Nephron (organoid): Measurements from ENCODE around the gene ARHGEF7.

Experiments used
- H3K27ac Mint-ChIP-seq, 3 experiments: 2 replicates each; pipeline ENCODE4 v1.8.0; 2020; ENCODE audit warnings: mixed read lengths in 3 of 3, mild to moderate bottlenecking in 2 of 3, moderate library complexity in 1 of 3
- H3K27me3 Mint-ChIP-seq: 2 replicates; pipeline ENCODE4 v1.8.0; 2021; ENCODE audit warnings: low read depth, mild to moderate bottlenecking, moderate library complexity, mixed read lengths
- H3K36me3 Mint-ChIP-seq: 2 replicates; pipeline ENCODE4 v1.8.0; 2020; ENCODE audit warnings: low read depth, mixed read lengths
- H3K4me1 Mint-ChIP-seq: 2 replicates; pipeline ENCODE4 v1.8.0; 2020; ENCODE audit warnings: mixed read lengths
- H3K4me3 Mint-ChIP-seq, 3 experiments: 2 replicates each; pipeline ENCODE4 v1.8.0; 2020; ENCODE audit warnings: mild to moderate bottlenecking in 3 of 3, mixed read lengths in 3 of 3, moderate library complexity in 2 of 3
- H3K9me3 Mint-ChIP-seq: 2 replicates; pipeline ENCODE4 v1.8.0; 2020; ENCODE audit warnings: mixed read lengths
- TF ChIP-seq, protein P1 (sequence below), 3 experiments: fragments of 200-600 bp; sonication (generic); IDR thresholded peaks; one replicate each; pipeline ENCODE4 v1.5.0; 2021; ENCODE audit warnings: antibody characterized with exemption in 3 of 3; ENCODE audit not compliant: unreplicated experiment in 3 of 3

Gene ARHGEF7

DNA sequence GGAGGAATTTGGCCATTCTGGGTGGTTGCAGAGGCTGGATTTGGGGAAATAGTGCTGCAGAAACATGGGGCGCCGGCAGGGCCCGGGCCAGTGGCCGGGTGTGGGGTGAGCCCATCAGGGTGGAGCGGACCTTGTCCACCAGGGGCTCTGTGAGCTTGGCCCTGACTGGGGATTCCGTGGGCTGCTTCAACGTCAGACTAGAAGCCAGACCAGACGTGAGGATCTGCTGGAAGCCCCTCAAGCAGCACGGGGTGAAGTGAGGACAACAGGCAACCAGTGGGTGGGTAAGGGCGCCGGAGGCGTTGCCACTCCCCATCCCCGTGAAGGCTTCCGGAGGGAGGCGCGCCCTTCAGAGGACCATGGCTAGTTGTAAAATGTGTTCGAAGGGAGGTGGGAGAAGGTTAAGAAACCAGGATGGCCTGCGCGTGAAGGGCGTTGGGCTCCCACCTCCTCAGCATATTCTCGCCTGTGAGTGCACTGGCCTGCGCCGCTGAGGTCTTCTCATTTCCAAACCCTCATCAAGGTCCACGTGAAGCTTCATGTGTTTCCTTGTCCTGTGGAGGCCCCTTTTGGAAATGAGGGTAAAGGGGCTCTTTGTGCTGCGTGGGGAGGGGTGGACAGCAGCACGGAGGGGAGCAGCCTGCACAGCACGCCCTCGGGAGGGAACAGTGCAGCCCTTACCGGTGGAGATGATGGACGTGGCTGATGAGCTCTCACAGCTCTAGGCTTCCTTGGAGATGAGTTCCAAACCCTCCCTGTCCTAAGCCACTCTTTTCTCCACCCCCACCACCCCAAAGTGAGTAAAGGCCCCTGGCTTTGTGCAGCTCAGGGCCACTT lies 213.7 kb downstream of the ARHGEF7 start:
- peaks cover 6% of the 10 kb centered on the region for H3K4me1 Mint-ChIP-seq
- no peaks in the 10 kb centered on the region for H3K9me3 Mint-ChIP-seq
- H3K4me3 Mint-ChIP-seq: no peak overlapping the region
- peaks cover 5% of the 10 kb centered on the region for H3K27me3 Mint-ChIP-seq
- TF ChIP-seq, protein P1, sequence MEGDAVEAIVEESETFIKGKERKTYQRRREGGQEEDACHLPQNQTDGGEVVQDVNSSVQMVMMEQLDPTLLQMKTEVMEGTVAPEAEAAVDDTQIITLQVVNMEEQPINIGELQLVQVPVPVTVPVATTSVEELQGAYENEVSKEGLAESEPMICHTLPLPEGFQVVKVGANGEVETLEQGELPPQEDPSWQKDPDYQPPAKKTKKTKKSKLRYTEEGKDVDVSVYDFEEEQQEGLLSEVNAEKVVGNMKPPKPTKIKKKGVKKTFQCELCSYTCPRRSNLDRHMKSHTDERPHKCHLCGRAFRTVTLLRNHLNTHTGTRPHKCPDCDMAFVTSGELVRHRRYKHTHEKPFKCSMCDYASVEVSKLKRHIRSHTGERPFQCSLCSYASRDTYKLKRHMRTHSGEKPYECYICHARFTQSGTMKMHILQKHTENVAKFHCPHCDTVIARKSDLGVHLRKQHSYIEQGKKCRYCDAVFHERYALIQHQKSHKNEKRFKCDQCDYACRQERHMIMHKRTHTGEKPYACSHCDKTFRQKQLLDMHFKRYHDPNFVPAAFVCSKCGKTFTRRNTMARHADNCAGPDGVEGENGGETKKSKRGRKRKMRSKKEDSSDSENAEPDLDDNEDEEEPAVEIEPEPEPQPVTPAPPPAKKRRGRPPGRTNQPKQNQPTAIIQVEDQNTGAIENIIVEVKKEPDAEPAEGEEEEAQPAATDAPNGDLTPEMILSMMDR (IDR thresholded peaks at IDR 0.05; ENCODE audit: unreplicated experiment in 3 of 3): no peak
- H3K36me3 Mint-ChIP-seq: no peaks in the 10 kb centered on the region
- H3K27ac Mint-ChIP-seq: no peak overlapping the region

GRCh38 chr13:111329641-111330040 lies 214.5 kb downstream of the ARHGEF7 start:
- no peak overlapping the region for H3K27ac Mint-ChIP-seq
- peaks cover 2% of the 10 kb centered on the region for H3K27me3 Mint-ChIP-seq
- no peaks in the 10 kb centered on the region for H3K4me1 Mint-ChIP-seq
- no peak overlapping the region for H3K4me3 Mint-ChIP-seq
- TF ChIP-seq, protein P1 (IDR thresholded peaks at IDR 0.05; ENCODE audit: unreplicated experiment in 3 of 3): no peak
- H3K36me3 Mint-ChIP-seq: peaks cover 4% of the 10 kb centered on the region
- H3K9me3 Mint-ChIP-seq: peaks cover 4% of the 10 kb centered on the region

- no peaks in the 10 kb centered on the region for H3K27me3 Mint-ChIP-seq
- H3K4me1 Mint-ChIP-seq: no peaks in the 10 kb centered on the region
- H3K4me3 Mint-ChIP-seq: no peak overlapping the region
- peaks cover 4% of the 10 kb centered on the region for H3K36me3 Mint-ChIP-seq
- no peak overlapping the region for H3K27ac Mint-ChIP-seq
- TF ChIP-seq, protein P1 (IDR thresholded peaks at IDR 0.05; ENCODE audit: unreplicated experiment in 3 of 3): no peak
- peaks cover 6% of the 10 kb centered on the region for H3K9me3 Mint-ChIP-seq
Observed at GRCh38 chr13:111330066-111330610, 215.0 kb downstream of the ARHGEF7 start.

DNA sequence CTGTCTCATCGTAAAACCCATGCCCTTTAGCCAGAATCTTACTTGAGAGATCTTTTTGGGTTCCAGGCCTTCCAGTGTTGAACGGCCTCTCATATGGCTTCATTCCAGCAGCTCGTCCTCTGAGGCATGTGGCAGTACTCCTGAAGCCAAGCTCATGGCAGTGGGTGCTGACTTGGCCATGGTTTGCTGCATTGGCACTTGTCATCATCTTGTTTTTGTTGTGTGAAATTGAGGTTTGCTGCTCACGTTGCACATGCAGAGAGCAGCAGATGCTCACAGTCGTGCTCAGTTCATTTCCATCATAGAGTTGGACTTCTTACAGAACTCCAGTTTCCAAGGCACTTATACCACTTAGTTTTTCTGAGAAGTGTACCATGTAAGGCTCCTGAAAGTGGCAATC lies 220.2 kb downstream of the ARHGEF7 start:
- Mint-ChIP-seq H3K36me3 (peaks cover 9% of the 10 kb centered on the region), H3K9me3 (peaks cover 6% of the 10 kb centered on the region), H3K4me1 (no peaks in the 10 kb centered on the region), H3K27me3 (no peaks in the 10 kb centered on the region), H3K27ac (no peak overlapping the region), H3K4me3 (no peak overlapping the region)
- TF ChIP-seq, protein P1 (IDR thresholded peaks at IDR 0.05; ENCODE audit: unreplicated experiment in 3 of 3): no peak

- no peaks in the 10 kb centered on the region for H3K4me1 Mint-ChIP-seq
- H3K36me3 Mint-ChIP-seq: peaks cover 9% of the 10 kb centered on the region
- H3K4me3 Mint-ChIP-seq: no peak overlapping the region
- H3K27ac Mint-ChIP-seq: no peak overlapping the region
- TF ChIP-seq, protein P1 (IDR thresholded peaks at IDR 0.05; ENCODE audit: unreplicated experiment in 3 of 3): no peak
- H3K9me3 Mint-ChIP-seq: peaks cover 6% of the 10 kb centered on the region
- H3K27me3 Mint-ChIP-seq: no peaks in the 10 kb centered on the region
Observed at GRCh38 chr13:111336666-111337065, 221.6 kb downstream of the ARHGEF7 start.
